ENCODE measurements around the gene TMEM200B.
"Not testable (repeated sequence)": the region's sequence is repeated elsewhere in the genome, so short reads cannot be mapped to it uniquely, and the experiment has no call there.

TMEM200B gene

GRCh38 chr1:29133861-29134694, 10.4 kb upstream of the TMEM200B start:
- no peak for DNase-seq

- DNase-seq: not testable (repeated sequence)
These were observed 7.4 kb upstream of the TMEM200B start for GRCh38 chr1:29131056-29131455.

GRCh38 chr1:29129916-29130315, 6.2 kb upstream of the TMEM200B start:
- DNase-seq: no peak

GRCh38 chr1:29128739-29129138, 5.0 kb upstream of the TMEM200B start:
- no peak for DNase-seq

GRCh38 chr1:29126198-29126597, 2.5 kb upstream of the TMEM200B start:
- no peak for DNase-seq

GRCh38 chr1:29125788-29126187, 2.1 kb upstream of the TMEM200B start:
- no peak for DNase-seq

DNA sequence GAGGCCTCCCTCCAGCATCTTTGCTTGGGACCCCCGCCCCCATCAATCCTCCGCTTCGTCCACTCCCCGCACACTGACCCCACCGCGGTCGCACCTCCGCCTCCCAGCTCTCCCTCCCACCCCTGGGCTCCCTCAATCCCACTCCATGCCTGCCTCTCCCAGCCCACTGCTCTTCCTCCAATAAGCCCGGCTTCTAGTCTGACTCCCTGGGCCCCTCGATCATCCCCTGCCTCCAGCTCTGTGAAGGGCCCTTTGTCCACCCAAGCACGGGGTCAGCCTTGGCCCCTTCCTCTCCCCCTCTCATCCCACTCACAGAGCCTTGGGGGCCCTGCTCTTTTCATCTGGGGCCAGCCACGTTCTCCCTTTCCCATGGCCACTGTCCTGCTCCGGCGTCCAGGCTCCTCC, 1.5 kb upstream of the TMEM200B start:
- DNase-seq: no peak

GRCh38 chr1:29124366-29125236, 898 bp upstream of the TMEM200B start:
- no peak for DNase-seq

- no peak for DNase-seq
These were observed 433 bp downstream of the TMEM200B start for GRCh38 chr1:29123053-29123886.

GRCh38 chr1:29122682-29123052, 1.0 kb downstream of the TMEM200B start:
- DNase-seq: no peak

DNA sequence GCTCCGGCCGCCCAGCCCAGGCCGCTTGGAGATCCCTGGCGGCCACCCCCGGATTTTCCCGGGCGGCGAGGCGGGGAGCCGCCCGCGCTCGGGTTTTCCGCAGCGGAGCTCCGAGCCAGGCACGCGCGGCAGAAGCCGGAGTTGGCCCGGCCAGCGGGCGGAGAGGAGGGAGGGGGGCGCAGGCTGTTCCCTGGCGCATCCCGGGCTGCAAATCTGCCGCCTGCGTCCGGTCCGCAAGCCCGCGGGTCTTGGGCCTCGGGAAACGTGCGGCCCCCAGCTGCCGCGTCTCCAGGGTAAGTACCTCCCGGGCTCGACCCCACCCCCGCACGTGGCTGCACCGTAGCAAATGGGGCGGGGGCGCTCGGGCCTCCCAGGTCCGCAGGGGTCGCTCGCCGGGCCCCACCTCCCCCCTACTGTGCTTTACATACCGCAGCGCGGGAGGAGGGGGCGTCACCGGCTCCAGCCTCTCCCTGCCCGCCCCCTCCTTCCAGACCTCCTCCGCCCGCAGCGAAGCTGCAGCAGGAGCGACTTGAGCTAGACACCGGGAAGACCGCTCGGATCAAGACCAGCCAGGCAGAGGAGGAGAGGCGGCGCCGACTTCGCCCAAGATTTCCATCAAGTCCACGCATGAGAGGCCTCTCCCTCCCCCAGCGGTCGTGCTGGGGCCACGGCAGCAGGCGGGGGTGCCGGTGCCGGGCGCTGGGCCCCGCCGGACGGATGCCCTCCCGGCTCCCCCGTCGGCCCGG, 1.6 kb downstream of the TMEM200B start:
- DNase-seq: no peak

DNA sequence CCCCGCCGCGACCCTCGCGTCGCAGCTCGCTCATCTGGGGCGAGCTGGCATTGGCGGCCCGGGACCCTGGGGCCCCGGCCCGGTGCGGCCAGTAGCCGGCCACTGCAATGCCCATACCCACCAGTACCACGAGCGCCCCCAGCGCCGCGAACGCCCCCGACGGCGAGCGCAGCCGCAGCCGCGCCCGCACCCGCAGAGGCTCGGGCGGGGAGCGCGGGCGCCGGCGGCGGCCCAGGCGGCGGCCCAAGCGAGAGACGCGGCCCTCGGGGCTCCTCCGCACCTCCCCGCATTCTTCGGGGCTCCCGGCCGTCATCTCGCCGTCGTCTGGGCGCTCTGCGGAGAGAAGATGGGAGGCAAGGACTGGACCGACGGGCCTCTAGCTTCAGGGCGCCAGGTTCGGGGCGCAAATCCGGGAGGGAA, 2.2 kb downstream of the TMEM200B start:
- no peak for DNase-seq

DNA sequence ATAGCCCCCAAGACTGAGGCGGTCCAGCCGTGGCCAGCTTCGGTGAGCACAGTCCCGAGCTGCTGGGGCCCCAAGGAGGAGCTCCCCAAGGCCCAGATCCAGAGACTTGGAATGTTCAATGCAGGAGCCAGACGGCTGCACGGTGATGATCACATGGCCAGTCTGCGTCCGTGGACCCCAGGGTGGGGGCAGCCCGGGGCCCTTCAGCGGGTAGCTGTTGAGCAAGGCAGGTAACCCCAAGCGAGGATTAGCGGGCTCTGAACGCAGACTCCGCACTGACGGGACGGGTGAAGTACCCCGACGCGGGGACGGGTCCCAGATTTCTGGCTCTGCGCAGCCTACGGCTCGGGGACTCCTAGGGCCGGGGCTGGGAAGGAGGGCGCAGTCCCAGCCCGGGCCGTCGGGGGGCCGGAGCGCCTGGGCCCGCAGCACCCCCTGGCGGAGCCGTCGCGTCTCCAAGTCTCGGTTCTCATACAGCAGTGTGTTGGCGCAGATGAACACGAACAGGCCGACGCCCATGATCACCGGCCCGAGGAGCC, 2.7 kb downstream of the TMEM200B start:
- DNase-seq: peak; percentile 53

GRCh38 chr1:29120367-29120766, 3.3 kb downstream of the TMEM200B start:
- DNase-seq: no peak

GRCh38 chr1:29119121-29119929, 4.4 kb downstream of the TMEM200B start:
- no peak for DNase-seq

DNA sequence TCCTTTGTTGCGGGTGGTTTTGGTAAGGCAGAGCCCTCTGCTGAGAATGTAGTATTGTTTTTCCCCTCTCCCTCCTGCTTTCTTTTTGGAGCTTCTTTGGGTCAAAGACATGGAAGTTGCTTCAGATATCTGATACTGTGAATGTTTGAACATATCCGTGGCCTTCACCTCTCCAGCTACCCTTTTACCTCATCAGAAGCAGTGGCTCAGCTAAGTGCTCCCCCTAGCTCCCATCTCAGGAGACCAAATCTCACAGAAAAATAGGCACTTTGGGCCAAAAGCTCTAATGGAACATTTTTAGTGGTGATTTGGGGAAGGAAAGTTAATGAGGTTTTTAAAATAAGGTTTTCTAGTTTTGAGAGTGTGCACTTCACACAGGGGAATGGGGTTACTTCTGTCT, 6.3 kb downstream of the TMEM200B start:
- no peak for DNase-seq

- no peak for DNase-seq
These were observed 9.0 kb downstream of the TMEM200B start for GRCh38 chr1:29114654-29115053.

DNA sequence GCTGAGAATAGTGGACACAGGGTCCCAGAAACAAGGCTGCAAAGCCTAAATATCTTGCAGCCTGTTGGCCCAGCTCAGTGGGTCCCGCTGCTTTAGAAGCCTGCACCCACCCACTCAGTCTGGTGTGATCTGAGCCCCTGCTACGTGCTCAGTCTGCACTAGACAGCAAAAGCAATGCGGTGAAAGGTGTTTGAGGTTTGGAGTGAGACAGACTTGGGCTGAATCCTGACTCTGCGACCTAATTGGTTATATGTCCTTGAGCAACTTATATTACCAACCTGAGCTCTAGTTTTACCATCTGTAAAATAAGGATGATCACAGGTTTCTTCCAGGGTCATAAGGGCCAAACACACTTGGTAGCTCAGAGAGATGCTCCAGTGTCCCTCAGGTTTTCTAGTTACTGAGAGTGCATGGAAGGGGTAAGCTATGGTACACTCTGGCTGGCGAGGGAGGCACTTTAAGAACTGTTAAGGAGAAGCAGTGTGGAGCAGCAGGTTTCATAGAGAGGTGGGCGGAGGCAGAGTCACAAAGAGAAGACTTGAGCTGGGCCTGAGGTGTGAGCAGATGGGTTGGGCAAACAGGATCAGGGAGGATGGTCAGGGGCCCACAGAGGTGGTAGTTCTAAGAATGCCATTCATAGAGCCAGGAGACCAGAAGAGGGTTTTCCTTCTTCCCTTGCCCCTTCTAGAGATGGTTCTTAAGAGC, 10.1 kb downstream of the TMEM200B start:
- DNase-seq: no peak

DNA sequence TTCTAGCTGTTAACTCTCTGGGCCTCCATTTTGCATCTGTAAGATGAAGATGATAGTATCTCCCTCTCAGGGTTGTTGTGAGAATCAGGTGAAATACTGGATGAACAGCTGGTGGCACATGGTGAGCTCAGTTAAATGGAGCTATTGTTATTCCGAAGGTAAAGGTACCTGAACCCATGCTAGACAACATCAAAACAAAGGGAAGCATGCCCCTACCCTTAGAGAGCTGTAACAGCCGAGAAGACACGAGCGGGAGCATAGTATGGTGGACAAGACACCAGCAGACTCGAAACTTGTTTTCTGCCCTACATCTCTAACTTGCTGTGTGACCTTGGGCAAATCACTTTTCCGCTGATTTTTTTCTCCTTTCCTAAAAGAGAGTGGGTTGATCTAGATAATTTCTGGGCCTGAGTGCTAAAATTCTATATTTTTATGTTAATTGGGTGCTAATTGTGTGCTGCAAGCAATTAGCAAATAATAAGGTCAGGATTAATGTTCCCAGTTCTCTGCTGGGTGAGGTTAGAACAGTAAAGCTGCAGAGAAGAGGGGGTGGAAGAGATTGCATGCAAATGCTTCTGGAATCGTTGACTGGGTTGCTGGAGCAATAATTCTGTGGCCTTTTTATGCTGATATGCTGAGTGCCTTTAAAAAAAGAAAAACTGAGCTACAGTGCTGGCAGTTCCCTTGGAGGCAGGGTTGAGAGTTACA, 10.8 kb downstream of the TMEM200B start:
- DNase-seq: no peak

- not testable (repeated sequence) for DNase-seq
These were observed 15.7 kb downstream of the TMEM200B start for GRCh38 chr1:29108041-29108440.

All from NCI-H1436 (cell line).